GM12874 (cell line): ENCODE data around the gene SORL1-AS1.

Experiments used
- CTCF ChIP-seq: IDR thresholded peaks from 2 replicates; pipeline ENCODE4 v1.5.1; 2011; ENCODE audit warnings: low read depth, mild to moderate bottlenecking, control low read depth, low read length, moderate library complexity; ENCODE audit not compliant: insufficient read depth

The SORL1-AS1 gene

GRCh38 chr11:121448431-121448941, 4.3 kb downstream of the SORL1-AS1 start:
- TF ChIP-seq CTCF: no peak

- no peak for TF ChIP-seq CTCF
These were observed 4.8 kb downstream of the SORL1-AS1 start for GRCh38 chr11:121448011-121448410.

- no peak for TF ChIP-seq CTCF
These were observed 6.0 kb downstream of the SORL1-AS1 start for GRCh38 chr11:121446752-121447156.

- TF ChIP-seq CTCF: no peak
These were observed 7.5 kb downstream of the SORL1-AS1 start for GRCh38 chr11:121445071-121445768.

- no peak for TF ChIP-seq CTCF
These were observed 8.2 kb downstream of the SORL1-AS1 start for GRCh38 chr11:121444526-121444925.

GRCh38 chr11:121443688-121444275, 9.0 kb downstream of the SORL1-AS1 start:
- TF ChIP-seq CTCF: no peak

- TF ChIP-seq CTCF: no peak
These were observed 11.2 kb downstream of the SORL1-AS1 start for GRCh38 chr11:121441521-121441920.
